Endothelial cell of umbilical vein (primary cell): ENCODE results near the gene UBAC1. TPM values are rescaled to one million over a fixed set of nuclear protein-coding genes. Genes with fewer than 3 reads are reported as not detected.
"Not testable (repeated sequence)": the region's sequence is repeated elsewhere in the genome, so short reads cannot be mapped to it uniquely, and the experiment has no call there.

Source experiments
- BruUV-seq: library from RNA; stranded (reverse); fragments of 400-500 nt; replicated peaks from 2 replicates; lab custom pipeline; 2021; lab: Mats Ljungman, UMichigan
- CTCF ChIA-PET: fragments of 300-600, 350-600 bp; sonication (Branson Sonifier 250); formaldehyde crosslinking; loops from one replicate; lab custom pipeline; 2021; ENCODE audit warnings: antibody characterized with exemption, inconsistent platforms; lab: Charles Lee
- POLR2A ChIA-PET: fragments of 300-600, 350-600 bp; sonication (Branson Sonifier 250); formaldehyde crosslinking; loops from one replicate; lab custom pipeline; 2021; ENCODE audit warnings: antibody characterized with exemption, inconsistent platforms; lab: Charles Lee
- DNase-seq: peaks from one replicate; pipeline ENCODE4 v3.0.0-alpha.2; 2011; ENCODE audit warnings: low read depth, low spot score
- FAIRE-seq: peaks from 2 replicates; lab custom pipeline; 2011; peaks lifted over from hg19 to GRCh38; lab: Jason Lieb, UNC
- H2AFZ ChIP-seq: 2 replicates; pipeline ENCODE4 v1.6.0; 2012; ENCODE audit warnings: low read depth, low read length, control low read depth, inconsistent platforms
- H3K27ac ChIP-seq: 2 replicates; pipeline ENCODE4 v1.5.1; 2011; ENCODE audit warnings: low read depth, mild to moderate bottlenecking, control low read depth, low read length, moderate library complexity; ENCODE audit not compliant: insufficient read depth
- H3K27me3 ChIP-seq, 2 experiments: 2 replicates each; pipeline versions ENCODE4 v1.6.0 to v1.6.1; 2011; ENCODE audit warnings: low read length in 2 of 2, mixed read lengths in 1 of 2; ENCODE audit not compliant: control insufficient read depth in 2 of 2, insufficient read depth in 2 of 2
- H3K36me3 ChIP-seq, 2 experiments: 2 replicates in 1 of 2; 3 replicates in 1 of 2; pipeline ENCODE4 v1.5.1; 2011; ENCODE audit warnings: low read length in 2 of 2, mild to moderate bottlenecking in 1 of 2, moderate library complexity in 1 of 2; ENCODE audit not compliant: control insufficient read depth in 2 of 2, insufficient read depth in 2 of 2; ENCODE audit errors: extremely low read depth in 1 of 2
- H3K4me1 ChIP-seq: 3 replicates; pipeline ENCODE4 v1.5.1; 2011; ENCODE audit warnings: mild to moderate bottlenecking, low read length; ENCODE audit not compliant: control insufficient read depth, insufficient read depth; ENCODE audit errors: extremely low read depth
- H3K4me2 ChIP-seq: 2 replicates; pipeline ENCODE4 v1.6.1; 2011; ENCODE audit warnings: low read length, control low read depth, mixed read lengths; ENCODE audit not compliant: insufficient read depth
- H3K4me3 ChIP-seq, 3 experiments: fragments of 200-600 bp in 1 of 3; sonication (generic), shearing (Covaris generic) in 1 of 3; replicated peaks in 1 of 3; 2 replicates each; pipeline ENCODE4 v1.5.1; 2011 to 2016; ENCODE audit warnings: control low read depth in 3 of 3, low read length in 3 of 3, mild to moderate bottlenecking in 2 of 3, inconsistent platforms in 1 of 3, low read depth in 1 of 3, moderate library complexity in 1 of 3; ENCODE audit not compliant: insufficient read depth in 1 of 3
- H3K79me2 ChIP-seq: 2 replicates; pipeline ENCODE4 v1.6.0; 2012; ENCODE audit warnings: low read length, inconsistent platforms; ENCODE audit not compliant: control insufficient read depth, insufficient read depth
- H3K9ac ChIP-seq: replicated peaks from 2 replicates; pipeline ENCODE3; 2011; ENCODE audit warnings: low read length, control low read depth; ENCODE audit not compliant: insufficient read depth; ENCODE audit errors: extremely low read depth
- H3K9me1 ChIP-seq: replicated peaks from 3 replicates; pipeline ENCODE4 v1.6.0; 2011; ENCODE audit warnings: mild to moderate bottlenecking, low read length; ENCODE audit not compliant: control insufficient read depth, insufficient read depth; ENCODE audit errors: extremely low read depth
- H3K9me3 ChIP-seq: replicated peaks from 2 replicates; pipeline ENCODE4 v1.5.1; 2012; ENCODE audit warnings: low read length, inconsistent platforms; ENCODE audit not compliant: control insufficient read depth, insufficient read depth
- H4K20me1 ChIP-seq: replicated peaks from 2 replicates; pipeline ENCODE3; 2011; ENCODE audit warnings: mild to moderate bottlenecking, low read length; ENCODE audit not compliant: control insufficient read depth, insufficient read depth; ENCODE audit errors: extremely low read depth
- EZH2 ChIP-seq: IDR thresholded peaks from 2 replicates; pipeline ENCODE4 v1.6.1; 2012; ENCODE audit warnings: borderline replicate concordance, low read depth, mild to moderate bottlenecking, moderate library complexity, low read length, inconsistent platforms; ENCODE audit not compliant: severe bottlenecking
- POLR2A ChIP-seq: IDR thresholded peaks from 2 replicates; pipeline ENCODE4 v1.6.1; 2012; ENCODE audit warnings: low read depth, mild to moderate bottlenecking, control low read depth, low read length
- dilution Hi-C: fragments of 300-500 bp; cut with MboI; formaldehyde crosslinking; loops from one replicate; pipeline ENCODE4 v1.15.0; 2019; ENCODE audit warnings: low sequenced_read_pairs; ENCODE audit not compliant: extremely low pct_ligation_motif_present
- intact Hi-C: fragments of 100-400 bp; cut with micrococcal nuclease; formaldehyde crosslinking; loops from one replicate; pipeline ENCODE4 v1.10.0; 2022
- polyA plus RNA-seq, 4 experiments: library from polyadenylated mRNA; depleted of rRNA in 3 of 4; stranded (reverse) in 3 of 4; unstranded in 1 of 4; fragments of >200 nt; gene quantifications; 2 replicates each; pipeline versions ENCODE4 v1.2.1 to v1.2.3, GENCODE V29; 2011 to 2012; ENCODE audit warnings: missing spikeins in 1 of 4
- total RNA-seq: library from RNA; stranded (reverse); gene quantifications from 2 replicates; pipeline ENCODE4 v1.2.3, GENCODE V29; 2021

UBAC1 gene
- total and polyA plus RNA-seq, 2 donors (not counting 3 experiments of a cell fraction or from before 2014, with no cell fraction given), result 39.5 to 56.7 TPM

GRCh38 chr9:135944444-135945252, 16.5 kb downstream of the UBAC1 start:
- intact Hi-C loops, result no loop called here
- H4K20me1 ChIP-seq, result no peaks in the 10 kb centered on the region
- dilution Hi-C loops, result no loop called here
- H3K9ac ChIP-seq, result no peak overlapping the region
- H3K36me3 ChIP-seq, result peaks cover 2 to 22% of the 10 kb centered on the region in 2 experiments
- ChIA-PET POLR2A (no interaction called here), CTCF (interaction anchor here (0.7 to 1.0 kb wide), 2 partner anchors 15 to 80 kb away, joined by 3 to 4 read pairs; no protein-coding TSS in a partner anchor)
- H3K9me1 ChIP-seq, result no peaks in the 10 kb centered on the region
- FAIRE-seq (no peak), DNase-seq (no peak)
- H3K27ac ChIP-seq, result no peak overlapping the region
- no peak overlapping the region for H2AFZ ChIP-seq
- BruUV-seq, result no TSS peak
- peaks cover 2% of the 10 kb centered on the region for H3K4me1 ChIP-seq
- no peaks in the 10 kb centered on the region for H3K27me3 ChIP-seq
- no peak overlapping the region for H3K4me3 ChIP-seq
- TF ChIP-seq POLR2A (no peak), EZH2 (no peak)
- H3K4me2 ChIP-seq, result no peak overlapping the region
- H3K9me3 ChIP-seq, result no peaks in the 10 kb centered on the region
- no peaks in the 10 kb centered on the region for H3K79me2 ChIP-seq

- H3K9ac ChIP-seq, H3K27me3 ChIP-seq, H4K20me1 ChIP-seq, FAIRE-seq, H3K79me2 ChIP-seq, H3K9me1 ChIP-seq, CTCF ChIA-PET, DNase-seq, H3K4me3 ChIP-seq, H3K4me2 ChIP-seq, H2AFZ ChIP-seq, dilution Hi-C loops, H3K9me3 ChIP-seq, intact Hi-C loops, BruUV-seq, H3K27ac ChIP-seq, POLR2A ChIA-PET, H3K4me1 ChIP-seq: not testable (repeated sequence)
- peaks cover 2 to 25% of the 10 kb centered on the region in 2 experiments for H3K36me3 ChIP-seq
These were observed 17.6 kb downstream of the UBAC1 start for GRCh38 chr9:135943604-135944003.
